IPS DF 4.7 (cell line): ENCODE data around the gene CHST13.
A peak's percentile ranks its signal among the peaks of the same experiment; 100 is the strongest.

ENCODE experiments used
- DNase-seq: peaks from one replicate; pipeline ENCODE4 v3.0.0-alpha.2; 2013; ENCODE audit warnings: low spot score; ENCODE audit errors: extremely low read depth

The CHST13 gene

DNA sequence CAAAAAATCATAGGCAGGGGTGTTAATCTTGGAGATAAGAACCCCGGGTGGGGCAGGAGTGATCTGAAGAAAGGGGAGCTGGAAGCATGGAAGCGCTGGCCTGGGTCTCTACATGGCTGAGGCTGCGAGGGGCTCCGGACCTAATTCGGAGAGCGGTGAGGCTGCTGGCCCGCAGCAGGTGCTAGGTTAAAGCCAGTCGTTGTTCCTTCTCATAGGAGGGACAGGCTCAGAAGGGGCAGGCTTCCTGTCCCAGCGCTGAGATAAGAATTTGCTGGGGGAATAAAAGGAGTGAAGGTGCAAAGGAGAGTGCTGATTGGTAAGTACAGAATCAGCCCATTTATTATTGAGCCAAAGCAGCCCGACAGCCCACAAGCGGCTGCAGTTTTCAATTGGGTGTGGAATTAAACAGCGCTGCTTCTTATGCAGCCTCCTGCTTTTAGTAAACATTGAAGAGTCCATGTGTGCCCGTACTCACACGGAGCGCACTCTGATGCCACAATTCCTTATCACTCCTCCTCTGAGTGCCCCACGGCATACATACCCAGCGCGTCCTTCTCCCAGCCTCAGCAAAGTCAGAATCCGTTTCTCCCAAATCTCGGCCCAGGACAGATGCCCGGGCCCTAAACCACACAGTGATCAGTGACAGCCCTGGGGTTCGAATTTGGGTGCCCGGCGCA lies 17.1 kb downstream of the CHST13 start:
- DNase-seq: no peak

DNA sequence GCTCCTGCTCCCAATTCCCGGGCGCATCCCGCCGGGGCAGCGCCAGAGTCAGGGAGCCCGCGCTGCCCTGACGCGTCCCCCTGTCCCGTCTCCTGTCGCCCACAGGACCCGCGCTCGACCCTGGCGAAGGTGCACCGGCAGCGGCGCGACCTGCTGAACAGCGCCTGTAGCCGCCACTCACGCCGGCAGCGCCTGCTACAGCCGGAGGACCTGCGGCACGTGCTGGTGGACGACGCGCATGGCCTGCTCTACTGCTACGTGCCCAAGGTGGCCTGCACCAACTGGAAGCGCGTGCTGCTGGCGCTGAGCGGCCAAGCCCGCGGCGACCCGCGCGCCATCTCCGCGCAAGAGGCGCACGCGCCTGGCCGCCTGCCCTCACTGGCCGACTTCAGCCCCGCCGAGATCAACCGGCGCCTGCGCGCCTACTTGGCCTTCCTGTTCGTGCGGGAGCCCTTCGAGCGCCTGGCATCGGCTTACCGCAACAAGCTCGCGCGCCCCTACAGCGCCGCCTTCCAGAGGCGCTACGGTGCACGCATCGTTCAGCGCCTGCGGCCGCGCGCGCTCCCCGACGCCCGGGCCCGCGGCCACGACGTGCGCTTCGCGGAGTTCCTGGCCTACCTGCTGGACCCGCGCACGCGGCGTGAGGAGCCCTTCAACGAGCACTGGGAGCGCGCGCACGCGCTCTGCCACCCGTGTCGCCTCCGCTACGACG lies 17.8 kb downstream of the CHST13 start:
- DNase-seq: no peak

DNA sequence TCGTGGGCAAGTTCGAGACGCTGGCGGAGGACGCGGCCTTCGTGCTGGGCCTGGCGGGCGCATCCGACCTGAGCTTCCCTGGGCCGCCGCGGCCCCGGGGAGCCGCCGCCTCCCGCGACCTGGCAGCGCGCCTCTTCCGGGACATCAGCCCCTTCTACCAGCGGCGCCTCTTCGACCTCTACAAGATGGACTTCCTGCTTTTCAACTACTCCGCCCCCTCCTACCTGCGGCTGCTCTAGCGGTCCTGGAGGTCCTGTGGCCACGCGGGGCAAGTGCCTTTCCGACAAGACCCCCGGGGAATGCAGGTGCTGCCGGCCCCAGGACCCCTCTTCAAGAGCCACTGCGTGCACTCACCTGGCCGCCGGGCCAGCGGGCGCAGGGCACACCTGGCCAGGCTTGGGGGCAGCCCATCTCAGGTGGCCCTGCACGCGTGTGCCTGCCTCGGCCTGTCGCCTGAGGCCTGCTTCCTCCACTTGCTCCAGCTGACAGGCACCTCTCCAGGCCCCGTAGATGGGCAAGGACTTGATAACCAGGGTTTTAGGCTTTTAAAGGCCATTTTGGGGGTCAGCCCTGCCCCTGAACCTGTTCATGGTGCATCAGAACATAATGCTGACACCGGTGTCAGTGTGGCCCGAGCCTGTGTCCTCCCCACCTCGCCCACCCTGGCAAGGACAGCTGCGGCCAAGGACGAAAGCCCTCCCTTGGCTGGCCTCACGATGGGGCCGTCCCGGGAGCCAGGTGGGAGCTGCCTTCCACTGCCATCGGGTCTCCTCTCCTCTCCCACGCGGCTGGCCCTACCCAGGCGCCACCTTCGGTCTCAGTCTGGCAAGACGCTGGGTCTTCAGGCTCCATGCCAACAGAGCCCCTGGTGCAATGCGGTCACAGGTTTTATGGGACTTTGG lies 18.6 kb downstream of the CHST13 start:
- no peak for DNase-seq

DNA sequence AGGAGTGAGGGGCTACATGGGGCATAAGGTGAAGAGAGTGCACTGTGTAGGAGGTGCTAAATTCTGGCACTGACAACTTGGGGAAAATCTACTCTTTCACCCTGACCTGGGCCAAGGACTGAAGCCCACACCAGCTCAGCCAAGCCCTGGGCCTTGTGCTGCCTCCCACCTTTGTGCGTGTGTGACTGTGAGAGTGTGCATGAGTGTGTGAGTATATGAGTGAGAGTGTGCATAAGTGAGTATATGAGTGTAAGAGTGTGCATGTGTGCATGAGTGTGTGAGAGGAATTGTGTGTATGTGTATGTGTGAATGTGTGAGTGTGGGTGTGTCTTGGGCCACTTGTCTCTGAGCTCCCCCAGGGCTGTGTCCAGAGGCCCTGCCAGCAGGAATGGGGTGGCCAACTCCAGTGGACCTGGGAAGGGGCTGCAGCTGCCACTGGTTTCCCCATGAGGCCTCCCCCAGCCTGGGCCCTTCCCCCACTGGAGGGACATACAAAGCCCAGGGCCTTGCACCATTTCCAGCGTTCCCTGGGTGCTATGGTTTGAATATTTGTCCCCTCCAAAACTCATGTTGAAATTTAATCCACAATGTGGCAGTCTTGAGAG lies 19.6 kb downstream of the CHST13 start:
- no peak for DNase-seq

DNA sequence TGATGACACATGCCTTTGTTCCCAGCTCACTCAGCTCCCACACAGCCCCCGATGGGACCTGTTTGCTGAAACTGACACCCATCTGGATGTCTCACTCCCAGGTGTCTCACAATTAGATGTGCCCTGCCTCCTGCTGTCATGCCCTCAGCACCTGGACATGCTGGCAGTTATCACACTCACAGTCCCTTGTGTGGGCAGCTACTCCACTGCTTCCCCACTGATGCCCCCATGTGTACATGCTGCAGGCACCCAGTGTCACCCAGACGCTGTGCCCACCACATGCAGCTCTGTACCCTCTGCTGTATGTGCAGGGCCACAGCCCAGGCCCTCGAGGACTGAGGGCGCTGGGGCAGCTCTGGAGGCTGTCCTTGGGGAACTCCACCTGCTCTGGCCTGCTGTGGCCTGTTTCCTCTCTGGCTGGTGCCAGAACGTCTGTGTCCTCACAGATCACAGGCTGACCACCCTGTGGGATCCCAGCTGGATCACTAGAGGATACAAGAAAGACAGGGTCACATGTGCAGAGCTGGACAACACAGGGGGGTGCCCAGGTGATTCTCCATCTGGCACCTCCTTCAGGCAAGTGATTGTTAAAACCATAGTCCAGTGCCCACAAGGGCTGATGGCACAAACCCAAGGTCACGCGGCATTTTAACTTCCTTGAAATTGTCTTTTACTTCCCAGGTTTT lies 20.8 kb downstream of the CHST13 start:
- no peak for DNase-seq

DNA sequence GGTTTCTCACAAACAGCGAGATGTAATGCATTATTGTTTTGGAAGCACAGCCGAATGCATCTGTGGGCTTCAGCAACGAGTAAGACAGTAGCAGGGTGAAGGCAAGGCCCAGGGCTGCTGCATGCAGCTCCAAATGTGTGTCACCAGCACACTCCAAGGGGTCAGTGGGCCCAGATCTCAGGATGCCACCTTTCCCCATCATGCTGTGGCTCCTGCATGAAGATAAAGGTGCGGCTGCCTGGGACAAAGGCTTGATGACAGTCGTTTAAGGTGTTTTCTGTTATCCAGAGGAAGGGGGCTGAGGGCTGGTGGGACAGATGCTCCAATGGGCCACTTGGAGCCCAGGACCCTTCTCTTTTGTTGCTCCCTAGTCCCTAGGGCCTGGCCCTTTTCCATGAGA lies 21.6 kb downstream of the CHST13 start:
- no peak for DNase-seq

DNA sequence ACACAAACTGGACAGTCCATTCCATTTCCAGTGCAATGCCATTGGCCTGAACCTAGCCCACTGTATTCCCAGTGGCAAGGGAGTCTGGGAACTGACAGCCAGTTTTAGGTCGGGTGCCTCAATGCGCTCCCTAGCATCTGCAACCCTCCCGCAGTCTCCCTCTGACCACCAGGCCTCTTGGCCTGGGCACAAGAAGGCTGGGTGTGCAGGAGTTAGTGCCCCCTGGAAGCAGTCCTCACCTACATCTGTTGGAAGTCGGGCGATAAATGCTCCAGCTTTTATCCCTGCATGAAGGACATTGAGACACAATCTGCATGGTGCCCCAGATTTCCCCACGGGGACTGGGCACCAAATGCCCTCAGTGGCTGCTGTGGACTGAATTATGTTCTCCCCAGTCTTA lies 22.1 kb downstream of the CHST13 start:
- no peak for DNase-seq

DNA sequence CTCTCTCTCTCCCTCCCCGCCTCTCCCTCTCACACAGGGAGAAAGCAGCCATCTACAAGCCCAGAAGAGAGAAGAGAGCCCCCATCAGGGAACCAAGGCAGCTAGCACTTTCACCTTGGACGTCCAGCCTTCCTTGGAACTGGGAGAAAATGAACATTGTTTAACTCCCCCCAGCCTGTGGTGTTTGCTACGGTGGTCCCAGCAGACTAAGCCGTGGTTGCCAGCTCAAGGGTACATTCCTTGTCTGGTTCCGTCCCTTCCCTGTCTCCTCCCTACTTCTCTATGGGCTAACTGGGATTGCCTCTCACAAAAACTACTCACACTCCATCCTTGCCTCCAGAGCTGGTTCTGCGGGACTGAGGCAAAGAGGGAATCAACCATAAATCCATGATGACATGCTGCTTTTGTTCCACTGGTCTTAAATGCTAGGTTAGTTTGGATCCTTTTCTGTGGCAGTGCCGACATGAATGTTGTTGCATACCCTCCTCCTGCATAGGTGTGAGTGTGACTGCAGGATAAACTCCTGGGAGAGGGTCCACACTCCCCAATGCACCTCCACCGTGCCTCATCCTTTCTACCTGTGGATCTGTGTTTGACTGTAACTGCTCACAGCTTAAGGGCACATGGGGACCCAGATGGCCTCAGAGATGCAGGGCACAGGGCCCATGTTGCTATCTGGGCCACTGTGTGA lies 22.7 kb downstream of the CHST13 start:
- DNase-seq: no peak

DNA sequence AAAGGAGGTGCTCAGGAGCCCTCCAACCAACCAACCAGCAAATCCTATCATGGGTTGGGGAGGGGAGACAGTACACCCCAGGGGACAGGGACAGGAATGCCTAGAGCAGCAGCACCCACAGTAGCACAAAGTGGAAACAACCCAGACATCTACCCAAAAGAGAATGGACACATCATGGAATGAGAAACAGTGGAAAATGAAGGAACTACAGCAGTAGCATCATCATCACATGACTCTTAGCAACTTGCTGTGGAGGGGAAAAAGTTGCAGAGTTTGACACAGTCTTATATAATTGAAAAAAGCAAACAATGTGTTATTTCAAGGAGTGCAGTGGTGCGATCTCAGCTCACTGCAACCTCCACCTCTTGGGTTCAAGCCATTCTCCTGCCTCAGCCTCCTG lies 23.8 kb downstream of the CHST13 start:
- DNase-seq: no peak

DNA sequence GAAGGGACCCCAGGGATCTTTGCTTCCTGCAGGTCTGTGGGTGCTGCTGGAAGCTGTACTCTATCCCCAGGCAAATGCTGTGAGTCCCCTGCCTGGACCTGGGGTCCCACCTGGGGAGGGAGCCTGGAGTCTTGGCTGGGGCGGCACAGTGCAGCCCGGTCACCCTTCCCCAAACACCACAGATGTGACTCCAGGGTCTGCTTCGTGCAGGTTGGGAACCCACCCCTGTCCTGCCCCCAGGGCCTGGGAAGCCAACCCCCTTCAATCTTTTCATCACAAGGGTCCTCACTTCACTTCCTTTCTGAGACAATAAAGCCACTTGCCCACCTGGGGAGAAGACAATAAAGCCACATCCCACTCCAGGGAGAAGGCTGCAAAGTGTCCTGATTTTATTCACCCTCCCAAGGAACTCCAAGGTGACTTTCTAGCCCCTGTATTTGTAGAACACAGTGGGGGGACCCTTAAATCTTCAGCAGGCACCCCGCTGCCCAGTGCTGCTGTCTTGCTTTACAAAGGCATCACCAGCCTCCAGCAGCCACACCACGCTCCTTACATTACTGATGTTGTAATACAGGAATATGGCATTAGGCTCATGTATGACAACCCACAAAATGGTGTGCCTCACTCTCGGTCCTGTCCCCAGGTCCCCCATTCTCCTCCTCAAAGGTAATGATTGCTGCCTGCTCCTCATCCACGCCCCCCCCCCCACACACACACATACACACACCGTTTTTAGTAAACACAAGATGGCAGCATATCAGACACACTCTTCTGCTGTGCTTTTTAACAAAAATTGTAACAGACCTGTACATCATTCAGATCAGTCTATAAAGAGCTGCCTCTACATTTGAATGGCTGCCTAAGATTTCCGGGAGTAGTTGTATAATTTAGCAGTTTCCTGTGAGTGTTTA lies 24.9 kb downstream of the CHST13 start:
- peak; percentile 38 for DNase-seq

DNA sequence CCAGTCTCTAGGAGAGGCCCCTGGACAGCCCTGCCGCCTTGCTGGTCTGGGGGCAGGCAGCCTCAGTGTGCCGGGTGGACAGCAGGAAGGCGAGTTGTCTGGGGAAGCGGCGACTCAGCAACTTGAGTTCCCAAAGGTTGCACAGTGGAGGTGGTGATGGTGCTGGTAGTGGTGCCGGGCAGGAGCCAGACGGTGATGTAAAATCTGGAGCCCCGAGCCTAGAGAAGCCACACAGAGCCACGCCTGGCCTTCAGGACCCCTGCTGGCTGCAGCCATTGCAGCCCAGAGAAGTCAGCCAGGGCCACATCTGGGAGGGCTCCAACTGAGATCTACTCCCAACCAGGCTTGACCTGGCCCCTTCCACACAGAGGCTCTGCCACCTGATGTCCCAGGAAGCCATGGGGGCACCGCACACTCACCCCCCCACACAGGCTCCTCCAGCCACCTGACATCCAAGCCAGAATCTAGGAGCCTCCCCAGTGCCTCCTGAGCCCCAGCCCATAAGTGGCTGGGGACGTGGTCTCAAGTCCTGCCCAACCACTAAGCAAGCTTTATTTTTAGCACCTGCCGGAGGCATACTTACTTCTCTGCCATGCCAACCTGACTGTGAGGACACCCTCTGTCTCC lies 26.0 kb downstream of the CHST13 start:
- DNase-seq: no peak

DNA sequence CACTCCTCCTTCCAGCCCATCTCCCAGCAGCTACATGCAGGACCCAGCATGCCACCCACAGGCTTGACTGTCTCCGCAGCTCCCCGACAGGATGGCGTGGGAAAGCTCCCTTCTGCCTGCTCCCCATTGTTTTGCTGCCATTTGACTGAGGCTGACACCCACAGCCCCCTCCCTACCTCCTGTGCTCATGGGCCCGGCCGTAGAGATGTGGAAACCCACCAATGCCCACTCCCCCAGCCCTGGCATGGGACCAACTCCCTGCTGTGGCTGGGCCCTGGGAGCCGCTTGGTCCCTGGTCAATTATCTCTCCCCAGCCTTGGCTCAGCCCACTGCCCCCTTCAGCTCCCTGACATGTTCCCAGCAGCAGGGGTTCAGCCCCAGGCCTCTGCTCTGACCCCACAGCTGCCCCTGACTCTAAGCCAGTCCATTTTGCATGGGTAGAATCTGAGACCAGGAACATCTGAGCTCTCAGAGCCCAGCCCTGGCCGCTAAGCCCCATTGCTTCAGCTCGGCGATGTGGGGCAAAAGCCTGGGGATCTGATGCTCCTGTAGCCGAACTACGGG lies 26.6 kb downstream of the CHST13 start:
- no peak for DNase-seq

DNA sequence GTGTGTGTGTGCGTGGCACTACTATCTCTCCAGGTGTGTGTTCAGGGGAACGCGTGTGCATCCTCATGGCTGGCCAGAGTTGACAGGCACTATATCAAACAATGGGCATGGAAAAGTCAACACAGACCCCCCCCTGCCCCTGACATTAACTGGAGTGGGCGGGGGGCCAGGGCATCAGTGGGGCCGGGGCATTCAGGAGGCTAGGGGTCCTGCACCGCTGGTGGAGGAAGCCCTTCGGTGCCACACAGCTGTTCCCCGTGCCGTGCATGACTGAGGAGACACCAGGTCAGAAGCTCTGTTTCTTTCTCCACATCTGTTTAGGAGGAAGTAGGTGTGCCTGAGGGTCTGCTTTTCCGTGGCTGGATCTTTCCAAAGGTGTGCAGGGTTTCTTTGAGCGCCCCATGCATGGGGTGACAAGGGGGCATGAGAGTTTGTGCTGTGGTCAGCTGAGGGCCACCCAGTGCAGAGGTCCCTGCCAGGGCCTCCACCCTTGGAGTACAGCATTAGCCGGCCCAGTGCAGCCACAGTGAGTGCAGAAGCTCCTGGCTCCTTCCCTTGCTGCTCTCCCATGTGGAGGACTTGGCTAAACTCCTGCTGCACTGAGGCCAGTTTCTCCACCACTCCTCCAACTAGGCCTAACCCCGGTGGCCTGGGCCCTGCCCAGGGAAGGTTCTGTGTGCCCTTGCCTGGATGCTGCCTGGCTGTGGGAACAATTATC lies 27.3 kb downstream of the CHST13 start:
- DNase-seq: no peak

DNA sequence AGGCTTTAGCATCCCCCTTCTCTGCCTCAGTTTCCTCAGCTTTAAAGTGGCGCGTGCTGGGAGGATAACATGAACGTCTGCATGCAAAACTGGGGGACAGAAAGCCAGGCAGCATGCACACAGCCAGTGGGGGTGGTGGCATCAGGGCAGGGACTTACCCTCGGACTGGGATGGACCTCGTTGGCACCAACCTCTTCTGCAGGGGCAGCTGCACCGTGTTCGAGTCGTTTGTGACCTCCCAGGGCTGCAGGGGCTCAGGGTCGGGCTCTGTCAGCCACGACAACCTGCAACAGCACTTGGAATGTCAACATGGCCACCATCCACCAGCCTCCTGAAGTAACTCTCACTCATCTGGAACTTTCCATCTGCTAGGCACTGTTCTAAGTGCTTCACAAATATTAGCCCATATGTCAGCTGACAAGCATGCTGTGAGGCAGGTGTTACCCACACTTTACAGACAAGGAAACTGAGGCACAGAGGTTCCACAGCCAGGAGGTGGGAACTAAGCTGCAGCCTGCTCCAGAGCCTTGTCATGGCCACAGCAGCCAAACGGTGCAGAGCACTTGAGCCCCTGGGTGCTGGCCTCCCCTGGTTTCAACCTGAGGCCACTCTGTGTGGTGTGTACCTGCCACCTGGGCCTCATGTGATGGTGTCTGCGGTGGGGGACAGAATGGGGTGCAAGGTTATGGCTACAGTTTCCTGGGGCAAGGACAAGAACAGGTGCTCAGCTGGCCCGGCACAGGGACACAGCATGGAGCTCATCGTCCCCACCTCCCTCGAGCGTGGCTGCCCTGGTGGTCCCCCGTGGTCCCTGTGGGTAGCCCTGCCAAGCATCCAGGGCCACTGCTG lies 28.1 kb downstream of the CHST13 start:
- no peak for DNase-seq

DNA sequence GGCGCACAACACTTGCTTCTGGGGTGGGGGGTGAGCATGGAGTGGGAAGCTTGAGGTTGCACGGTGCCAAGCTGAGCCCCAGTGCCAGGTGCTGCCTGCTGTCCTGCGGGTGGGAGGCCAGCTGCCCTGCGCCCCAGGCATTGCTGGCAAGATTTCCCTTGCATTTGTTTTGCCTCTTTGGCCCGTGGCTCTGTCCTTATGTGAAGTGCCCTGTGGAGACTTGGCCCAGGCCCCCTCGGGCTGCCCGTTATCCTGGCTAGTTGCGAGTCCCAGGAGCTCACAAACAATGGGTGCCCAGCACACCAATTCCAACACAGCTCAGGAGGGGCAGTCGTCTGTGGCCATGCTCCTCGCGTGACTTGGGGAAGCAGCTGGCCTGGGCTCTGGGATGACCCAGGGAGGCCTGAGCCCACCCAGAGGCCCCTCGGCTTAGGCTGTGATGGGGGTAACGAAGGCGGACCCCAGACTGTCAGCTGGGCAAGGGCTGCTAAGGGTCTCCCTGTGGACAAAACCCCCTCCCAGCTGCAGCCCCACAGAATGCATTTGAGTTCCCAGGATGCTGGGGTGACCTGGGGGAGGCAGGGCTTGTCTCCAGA lies 28.8 kb downstream of the CHST13 start:
- no peak for DNase-seq

DNA sequence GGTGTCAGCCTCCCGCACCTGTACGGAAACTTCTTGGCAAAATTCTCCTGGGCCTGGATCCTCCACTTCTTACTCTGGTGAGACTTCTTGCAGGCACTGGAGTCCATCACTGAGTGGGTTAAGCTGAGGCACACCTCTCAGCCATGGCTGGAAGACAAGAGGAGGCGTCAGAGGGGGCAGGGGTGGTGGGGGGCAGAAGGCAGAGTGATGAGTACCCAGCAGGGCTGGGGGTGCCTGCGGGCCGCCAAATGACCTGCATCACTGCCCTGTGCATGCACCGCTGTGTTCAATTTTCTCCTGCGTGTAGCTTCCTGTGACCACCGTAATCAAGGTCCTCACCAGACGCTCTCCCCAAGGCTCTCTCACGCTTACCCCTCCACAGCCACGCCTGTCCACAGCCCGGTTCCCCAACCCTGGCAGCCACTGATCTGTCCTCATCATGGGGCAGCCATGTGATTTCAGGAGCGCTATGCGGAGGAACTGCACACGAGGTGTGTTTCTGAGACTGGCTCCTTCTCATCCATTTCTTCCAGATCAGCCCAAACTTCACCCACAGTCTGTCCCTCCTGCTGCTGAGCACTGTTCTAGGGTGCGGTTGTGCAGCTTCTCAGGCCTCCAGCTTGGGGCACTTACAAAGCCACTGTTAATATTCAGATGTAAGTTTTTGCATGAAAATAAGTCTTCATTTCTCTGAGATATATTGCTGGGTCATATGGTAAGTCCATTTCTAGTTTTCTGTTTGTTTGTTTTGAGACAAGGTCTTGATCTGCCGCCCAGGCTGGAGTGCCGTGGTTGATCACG lies 29.5 kb downstream of the CHST13 start:
- no peak for DNase-seq
